Stimulated activated CD4-positive, alpha-beta T cell treated with anti-CD3 and anti-CD28 coated beads, Interleukin-12 subunit alpha, Interleukin-12 subunit beta, amount 100 ng/mL, for 4 hours (primary cell): ENCODE results near the gene GUF1.

Experiments
- DNase-seq: peaks from one replicate; pipeline ENCODE4 v3.0.0-alpha.2; 2020

GUF1 gene

GRCh38 chr4:44678094-44679041, at the start of gene GUF1:
TSS of gene GUF1 (plus strand) at chr4:44678420. CDS start at chr4:44678623, 203 bp downstream.
- DNase-seq, result peak; percentile 83

GRCh38 chr4:44629280-44629866, 48.8 kb upstream of the GUF1 start:
- peak; percentile 11 for DNase-seq

- DNase-seq, result no peak
Observed at GRCh38 chr4:44632089-44632488, 46.1 kb upstream of the GUF1 start.

- DNase-seq, result no peak
Observed at GRCh38 chr4:44632733-44633132, 45.5 kb upstream of the GUF1 start.

- no peak for DNase-seq
Observed at GRCh38 chr4:44638091-44638490, 40.1 kb upstream of the GUF1 start.

GRCh38 chr4:44646151-44646550, 32.1 kb upstream of the GUF1 start:
- DNase-seq, result no peak

GRCh38 chr4:44651425-44651824, 26.8 kb upstream of the GUF1 start, which contains the start of gene YIPF7:
TSS of gene YIPF7 (minus strand) at chr4:44651625. CDS start at chr4:44650100, 1,525 bp downstream.
- no peak for DNase-seq

GRCh38 chr4:44652002-44652401, 26.2 kb upstream of the GUF1 start:
- no peak for DNase-seq

- no peak for DNase-seq
Observed at GRCh38 chr4:44660396-44660795, 17.8 kb upstream of the GUF1 start.

GRCh38 chr4:44661940-44662622, 16.1 kb upstream of the GUF1 start:
- DNase-seq, result no peak

GRCh38 chr4:44662623-44663005, 15.6 kb upstream of the GUF1 start:
- no peak for DNase-seq

GRCh38 chr4:44663539-44664263, 14.5 kb upstream of the GUF1 start:
- no peak for DNase-seq

- no peak for DNase-seq
Observed at GRCh38 chr4:44668526-44668925, 9.7 kb upstream of the GUF1 start.

- no peak for DNase-seq
Observed at GRCh38 chr4:44670506-44671199, 7.6 kb upstream of the GUF1 start.

- DNase-seq, result no peak
Observed at GRCh38 chr4:44671636-44672035, 6.6 kb upstream of the GUF1 start.

- no peak for DNase-seq
Observed at GRCh38 chr4:44674471-44674870, 3.7 kb upstream of the GUF1 start.

- no peak for DNase-seq
Observed at GRCh38 chr4:44675366-44675765, 2.9 kb upstream of the GUF1 start.

GRCh38 chr4:44679060-44679459, 840 bp downstream of the GUF1 start:
- DNase-seq, result no peak

- no peak for DNase-seq
Observed at GRCh38 chr4:44684648-44685047, 6.4 kb downstream of the GUF1 start.

- no peak for DNase-seq
Observed at GRCh38 chr4:44700427-44700826, 22.2 kb downstream of the GUF1 start.

- no peak for DNase-seq
Observed at GRCh38 chr4:44701037-44701436, 22.8 kb downstream of the GUF1 start.

- no peak for DNase-seq
Observed at GRCh38 chr4:44704673-44705072, 26.5 kb downstream of the GUF1 start.
